Stomach (tissue), 4 donors: ENCODE data around the gene ASAP2.

Experiments used
- EP300 ChIP-seq: sonication (generic); formaldehyde crosslinking; IDR thresholded peaks from one replicate; pipeline ENCODE4 v1.6.1; 2017; ENCODE audit warnings: antibody characterized with exemption
- POLR2A ChIP-seq, 4 donors: fragments of 450-650 bp; IDR thresholded peaks; one replicate each; pipeline ENCODE4 v1.6.1; 2016; ENCODE audit warnings: antibody characterized with exemption in 4 of 4, control low read depth in 2 of 4, mild to moderate bottlenecking in 1 of 4, moderate library complexity in 1 of 4
- POLR2AphosphoS5 ChIP-seq, 3 donors: sonication (generic); formaldehyde crosslinking; IDR thresholded peaks; one replicate each; pipeline ENCODE4 v1.6.1; 2016; ENCODE audit warnings: antibody characterized with exemption in 3 of 3
- TF ChIP-seq, protein P1 (sequence below), 7 experiments: fragments of 450-650 bp in 4 of 7; fragments of 200-600 bp in 3 of 7; sonication (generic) in 3 of 7; IDR thresholded peaks; one replicate each; pipeline ENCODE4 v1.5.1; 2016 to 2019; ENCODE audit warnings: antibody characterized with exemption in 7 of 7, control low read depth in 2 of 7, mild to moderate bottlenecking in 1 of 7

GRCh38 chr2:9310377-9310776 lies 103.8 kb downstream of the ASAP2 start:
- TF ChIP-seq, protein P1, sequence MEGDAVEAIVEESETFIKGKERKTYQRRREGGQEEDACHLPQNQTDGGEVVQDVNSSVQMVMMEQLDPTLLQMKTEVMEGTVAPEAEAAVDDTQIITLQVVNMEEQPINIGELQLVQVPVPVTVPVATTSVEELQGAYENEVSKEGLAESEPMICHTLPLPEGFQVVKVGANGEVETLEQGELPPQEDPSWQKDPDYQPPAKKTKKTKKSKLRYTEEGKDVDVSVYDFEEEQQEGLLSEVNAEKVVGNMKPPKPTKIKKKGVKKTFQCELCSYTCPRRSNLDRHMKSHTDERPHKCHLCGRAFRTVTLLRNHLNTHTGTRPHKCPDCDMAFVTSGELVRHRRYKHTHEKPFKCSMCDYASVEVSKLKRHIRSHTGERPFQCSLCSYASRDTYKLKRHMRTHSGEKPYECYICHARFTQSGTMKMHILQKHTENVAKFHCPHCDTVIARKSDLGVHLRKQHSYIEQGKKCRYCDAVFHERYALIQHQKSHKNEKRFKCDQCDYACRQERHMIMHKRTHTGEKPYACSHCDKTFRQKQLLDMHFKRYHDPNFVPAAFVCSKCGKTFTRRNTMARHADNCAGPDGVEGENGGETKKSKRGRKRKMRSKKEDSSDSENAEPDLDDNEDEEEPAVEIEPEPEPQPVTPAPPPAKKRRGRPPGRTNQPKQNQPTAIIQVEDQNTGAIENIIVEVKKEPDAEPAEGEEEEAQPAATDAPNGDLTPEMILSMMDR (IDR thresholded peaks at IDR 0.05) = no peak
- TF ChIP-seq POLR2AphosphoS5 (IDR thresholded peaks at IDR 0.05) (peak in 1 of 3 donors; percentile 62), EP300 (no peak), POLR2A (IDR thresholded peaks at IDR 0.05) (no peak)
